NK-92 (cell line): ENCODE data around the gene UBL3.
A peak's percentile ranks its signal among the peaks of the same experiment; 100 is the strongest.

ENCODE experiments used
- DNase-seq: peaks from one replicate; lab custom pipeline; 2025; ENCODE audit not compliant: unreplicated experiment; lab: John Stamatoyannopoulos, UW

Gene UBL3, protein sequence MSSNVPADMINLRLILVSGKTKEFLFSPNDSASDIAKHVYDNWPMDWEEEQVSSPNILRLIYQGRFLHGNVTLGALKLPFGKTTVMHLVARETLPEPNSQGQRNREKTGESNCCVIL

DNA sequence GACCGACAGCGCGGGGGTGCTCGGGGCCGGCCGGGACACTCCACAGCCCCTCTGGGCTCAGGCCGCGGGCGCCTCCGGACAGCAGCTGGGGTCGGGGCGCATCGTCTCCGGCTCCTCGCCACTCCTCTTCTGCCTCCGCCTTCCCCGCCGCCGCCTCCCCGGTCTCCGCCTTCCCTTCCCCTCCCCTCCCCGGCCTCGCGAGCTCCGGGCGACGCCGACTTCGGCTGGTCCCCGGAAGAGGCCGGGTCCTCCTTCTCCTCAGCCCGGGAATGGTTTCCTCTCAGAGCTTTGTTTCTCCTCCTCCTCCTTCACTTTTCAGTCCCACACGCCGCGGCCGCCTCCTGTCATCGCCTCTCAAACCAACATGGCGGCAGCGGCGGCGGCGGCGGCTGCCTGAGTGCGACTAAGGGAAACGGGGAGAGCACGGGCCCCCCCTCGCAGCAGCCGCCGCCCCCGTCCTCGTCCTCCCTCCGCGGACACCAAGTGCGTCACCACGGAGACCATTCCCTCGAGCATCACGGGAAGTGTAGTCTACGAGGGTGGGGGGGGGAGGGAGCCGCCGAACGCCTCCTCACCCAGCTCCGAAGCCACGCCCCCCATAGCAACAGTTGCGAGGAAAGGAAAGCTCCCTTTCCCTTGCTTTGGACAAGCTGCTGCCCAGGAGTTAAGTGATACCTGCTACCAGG is at the start of gene UBL3:
Gene UBL3, minus strand, starts transcription at position 405 of the 686 bp plus-strand sequence. CDS start 1,079 bp downstream, outside the sequence.
- peak; percentile 87 for DNase-seq

DNA sequence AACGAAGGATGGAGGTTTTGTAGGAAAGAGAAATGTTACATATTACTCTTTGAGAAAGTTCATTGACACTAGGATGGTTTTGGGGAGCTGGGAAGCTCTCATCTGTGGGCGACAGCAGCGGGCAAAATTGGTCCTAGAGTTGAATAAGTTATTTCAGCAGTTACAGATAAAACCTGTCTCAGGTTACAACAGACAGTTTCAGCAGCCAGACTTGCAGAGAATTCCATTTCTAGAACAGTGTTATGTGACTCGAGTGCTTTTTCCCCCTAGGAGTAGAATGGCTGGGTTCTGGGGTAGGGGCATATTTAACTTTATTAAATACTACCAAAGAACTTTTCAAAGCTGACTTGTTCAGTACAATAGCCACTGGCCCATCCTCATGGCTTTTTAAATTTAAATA is 46.7 kb upstream of the UBL3 start:
- DNase-seq, result no peak

DNA sequence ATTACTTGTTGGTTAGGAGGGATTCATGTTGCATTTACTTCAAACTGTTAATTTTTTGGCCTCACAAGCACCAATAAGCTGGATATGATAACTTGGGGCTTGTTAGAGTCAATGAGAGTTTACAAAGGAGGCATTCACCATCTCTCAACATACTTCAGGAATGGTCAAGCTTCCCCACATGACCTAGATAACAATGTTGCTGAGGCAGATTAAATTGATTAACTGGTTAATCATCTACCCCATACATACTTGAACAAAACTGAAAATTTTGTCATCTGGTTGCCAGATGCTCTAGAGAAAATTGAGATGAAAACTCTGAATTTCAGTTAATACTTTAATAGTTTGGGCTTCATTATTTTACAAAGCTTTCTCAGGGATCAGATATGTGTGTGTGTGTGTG is 43.0 kb upstream of the UBL3 start:
- DNase-seq, result no peak

DNA sequence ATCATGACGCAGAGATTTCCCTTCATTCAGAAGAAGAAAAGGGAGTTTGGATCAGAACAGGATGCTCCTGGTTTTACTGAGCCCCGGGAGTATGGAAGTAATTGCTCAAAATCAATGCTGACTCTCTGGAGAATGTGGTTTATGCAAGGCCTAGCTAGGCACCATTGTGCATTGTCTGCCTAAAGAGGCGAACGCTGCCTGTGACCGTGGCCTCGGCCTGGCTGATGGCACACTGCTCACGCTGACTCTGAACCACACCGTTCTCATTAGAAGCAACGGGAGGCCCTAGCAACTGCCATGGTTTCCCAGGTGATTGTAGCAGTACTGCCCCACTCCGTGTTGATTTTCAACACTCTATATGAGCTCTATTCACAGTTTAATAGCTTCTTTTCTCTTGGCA is 41.7 kb upstream of the UBL3 start:
- no peak for DNase-seq

DNA sequence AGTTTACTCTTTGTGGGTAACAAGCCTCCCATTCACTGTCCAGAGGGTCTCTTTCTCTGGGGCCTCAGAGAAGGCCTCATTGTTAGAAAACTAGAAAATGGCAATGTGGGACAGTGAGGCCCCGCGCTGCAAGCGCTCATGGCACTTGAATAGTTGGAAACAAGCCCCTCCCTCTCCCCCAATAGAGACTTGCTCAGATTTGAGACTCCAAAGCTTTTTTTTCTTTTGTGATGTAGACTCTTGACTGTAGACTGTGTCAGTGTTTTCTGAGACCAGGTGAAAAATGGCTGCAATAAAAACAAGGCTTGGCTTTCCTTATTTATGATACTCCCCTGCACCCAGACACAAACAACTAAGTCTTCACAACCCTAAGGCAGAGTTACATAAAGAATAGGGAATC is 38.7 kb upstream of the UBL3 start:
- no peak for DNase-seq

DNA sequence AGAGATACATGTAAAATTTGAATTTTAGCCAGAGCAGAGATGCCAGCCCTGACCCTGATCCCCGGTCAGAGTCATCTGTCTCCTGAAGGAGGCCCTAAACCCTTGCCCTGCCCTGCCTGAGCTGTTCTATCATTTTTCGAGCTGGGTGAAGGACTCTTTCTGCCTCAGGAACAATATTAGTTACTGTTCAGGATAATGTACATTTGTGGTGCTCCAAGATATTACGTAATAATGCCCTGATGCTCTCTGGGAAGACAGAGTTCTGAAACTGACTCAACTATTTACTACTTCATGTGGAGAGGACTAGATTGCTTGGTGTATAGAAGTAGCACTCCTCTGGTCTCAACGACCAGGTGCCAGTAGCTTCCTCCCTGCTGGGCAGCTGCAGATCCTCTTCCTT is 37.9 kb upstream of the UBL3 start:
- no peak for DNase-seq

DNA sequence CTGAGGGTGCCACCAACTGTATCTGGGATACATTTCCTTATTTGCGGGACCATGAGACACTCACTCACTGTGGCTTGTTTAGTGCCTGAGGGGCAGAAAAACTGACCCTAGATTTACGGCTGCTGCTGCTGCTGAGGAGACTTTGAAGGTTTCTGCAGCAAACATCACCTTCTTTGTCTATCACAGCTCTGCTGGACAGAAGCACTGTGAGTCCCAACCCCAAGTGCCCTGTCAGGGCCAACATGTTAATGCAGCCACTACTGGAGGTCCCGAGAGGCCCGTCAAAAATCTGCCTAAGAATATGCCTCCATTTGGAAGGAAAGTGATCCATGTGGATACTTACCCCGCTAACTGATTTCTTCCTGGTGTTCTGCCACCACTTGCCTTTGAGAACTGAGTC is 37.3 kb upstream of the UBL3 start:
- no peak for DNase-seq

DNA sequence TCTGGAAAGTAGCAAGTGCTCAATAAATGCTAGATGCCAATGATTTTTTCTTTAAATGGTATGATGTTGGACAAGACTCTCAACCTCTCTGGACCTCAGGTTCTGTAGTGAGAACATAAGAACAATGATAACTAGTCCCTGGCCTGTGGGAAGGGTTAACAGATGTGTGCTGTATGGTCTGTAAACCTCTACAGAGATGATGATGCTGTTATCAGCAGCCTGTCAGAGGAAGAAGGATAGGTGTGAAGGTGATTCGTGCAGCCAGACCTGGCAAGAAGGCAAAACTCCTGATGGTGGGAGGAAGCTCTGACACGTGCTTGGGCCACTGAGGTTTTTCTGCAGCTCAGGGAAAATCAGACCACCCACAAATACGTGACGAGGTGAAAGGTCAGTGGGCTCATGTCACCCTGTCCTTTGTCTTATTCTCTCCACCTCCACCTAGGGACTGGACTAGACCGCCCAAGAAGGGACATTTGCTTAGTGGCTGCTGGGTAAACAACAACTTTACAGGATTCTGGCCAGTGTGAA is 36.7 kb upstream of the UBL3 start:
- DNase-seq, result no peak

DNA sequence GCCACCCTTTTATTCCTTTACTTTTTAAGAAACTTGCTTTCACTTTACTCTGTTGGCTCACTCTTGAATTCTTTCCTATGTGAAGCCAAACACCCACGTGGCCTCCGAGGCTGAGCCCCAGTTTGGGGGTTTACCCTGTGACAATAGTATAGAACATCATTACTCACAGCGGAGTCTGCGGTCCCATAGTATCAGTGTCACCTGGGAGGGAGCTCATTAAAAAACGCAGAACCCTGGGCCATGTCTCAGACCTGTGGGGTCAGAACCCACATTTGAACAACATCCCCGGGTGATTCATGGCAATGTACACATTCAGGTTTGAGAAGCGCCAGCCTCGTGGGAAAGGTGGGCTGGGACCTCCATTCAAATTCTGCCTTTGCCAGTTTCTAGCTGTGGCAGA is 36.0 kb upstream of the UBL3 start:
- no peak for DNase-seq

DNA sequence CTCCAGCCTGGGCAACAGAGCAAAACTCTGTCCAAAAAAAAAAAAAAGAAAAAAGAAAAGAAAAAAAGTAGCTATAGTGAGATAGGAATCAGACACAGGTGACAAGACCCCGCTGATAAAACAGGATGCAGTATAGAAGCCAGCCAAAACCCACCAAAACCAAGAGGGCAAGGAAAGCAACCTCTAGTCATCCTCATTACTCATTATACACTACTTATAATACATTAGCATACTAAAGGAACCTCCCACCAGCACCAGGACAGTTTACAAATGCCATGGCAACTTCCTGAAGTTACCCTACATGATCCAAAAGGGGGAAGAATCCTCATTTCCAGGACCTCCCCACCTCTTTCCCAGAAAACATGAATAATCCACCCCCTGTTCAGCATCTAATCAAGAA is 35.6 kb upstream of the UBL3 start:
- no peak for DNase-seq

DNA sequence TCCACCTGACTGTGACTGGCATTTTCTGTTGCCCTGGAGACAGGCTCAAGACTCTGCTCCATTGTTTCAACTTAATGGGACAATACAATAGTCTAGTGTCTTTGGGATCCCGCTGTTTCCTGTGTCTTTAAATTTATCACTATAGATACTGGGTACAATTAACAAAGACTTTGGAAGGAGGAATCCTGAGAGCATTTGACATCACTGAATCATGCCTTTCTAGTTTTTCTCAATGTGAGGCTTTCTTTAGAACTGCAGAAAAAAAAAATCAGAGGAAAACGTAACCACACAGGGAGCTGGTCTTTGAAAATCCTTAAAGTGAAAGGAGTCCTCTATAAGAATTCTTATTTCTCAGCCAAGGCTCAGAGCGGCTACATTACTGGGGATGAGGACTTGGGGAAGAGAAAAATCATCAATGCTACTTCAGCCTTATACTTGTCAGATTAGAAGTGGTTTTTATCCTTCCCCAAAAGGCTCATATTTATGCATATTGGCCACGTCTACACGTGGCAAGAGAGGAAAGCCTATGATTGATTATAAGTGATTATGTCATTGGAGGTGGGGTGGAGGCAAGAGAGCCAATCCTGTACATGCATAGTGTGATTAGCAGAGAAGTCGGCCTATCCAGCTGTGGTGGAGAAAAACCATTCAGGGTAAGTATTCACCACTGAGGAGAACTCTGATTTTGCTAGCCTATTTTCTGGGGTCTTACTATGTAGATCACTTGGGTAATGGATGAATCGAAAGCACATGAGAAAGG is 34.4 kb upstream of the UBL3 start:
- no peak for DNase-seq

DNA sequence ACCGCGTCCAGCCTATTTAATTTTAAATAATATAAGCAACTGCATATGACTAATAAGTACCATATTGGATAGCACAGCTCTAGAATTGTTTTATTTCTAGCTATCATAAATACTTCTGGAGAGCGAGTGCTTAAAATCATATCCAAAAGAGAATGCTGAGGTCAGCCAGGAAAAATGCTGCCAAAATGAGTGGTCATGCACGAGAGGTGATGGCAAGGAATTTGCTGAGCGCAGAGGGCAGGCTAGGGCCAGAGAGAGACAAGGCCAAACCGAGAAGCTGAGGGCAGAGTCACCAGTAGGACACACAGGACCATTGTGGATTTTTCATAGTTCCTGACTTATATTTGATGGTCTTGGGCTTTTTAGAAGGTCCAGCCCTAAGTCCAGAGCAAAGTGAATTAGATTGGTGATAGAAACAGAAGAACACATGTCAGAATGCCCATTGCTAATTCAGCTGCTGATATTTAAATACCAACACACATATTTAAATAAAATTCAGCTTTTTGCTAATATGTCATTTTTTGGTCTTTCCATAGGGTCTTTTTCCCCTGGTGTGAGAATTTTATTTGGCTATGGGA is 33.6 kb upstream of the UBL3 start:
- DNase-seq, result no peak

DNA sequence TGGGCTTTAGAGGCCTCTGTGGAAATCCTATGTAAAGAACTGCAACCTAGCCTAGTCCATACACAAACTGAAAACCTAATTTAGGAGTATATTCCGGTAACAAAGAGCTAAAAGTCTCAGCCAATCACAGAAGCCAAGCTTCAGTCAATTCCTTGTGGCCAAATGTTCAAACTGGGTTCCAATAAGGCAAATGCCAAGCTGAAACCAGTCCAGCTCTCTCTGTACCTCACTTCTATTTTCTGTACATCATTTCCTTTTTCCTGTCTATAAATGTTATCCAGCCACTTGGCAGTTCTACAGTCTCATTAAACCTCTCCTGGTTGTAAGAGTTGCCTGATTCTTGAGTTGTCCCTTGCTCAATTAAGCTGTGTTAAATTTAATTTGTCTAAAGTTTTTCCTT is 31.7 kb upstream of the UBL3 start:
- no peak for DNase-seq

DNA sequence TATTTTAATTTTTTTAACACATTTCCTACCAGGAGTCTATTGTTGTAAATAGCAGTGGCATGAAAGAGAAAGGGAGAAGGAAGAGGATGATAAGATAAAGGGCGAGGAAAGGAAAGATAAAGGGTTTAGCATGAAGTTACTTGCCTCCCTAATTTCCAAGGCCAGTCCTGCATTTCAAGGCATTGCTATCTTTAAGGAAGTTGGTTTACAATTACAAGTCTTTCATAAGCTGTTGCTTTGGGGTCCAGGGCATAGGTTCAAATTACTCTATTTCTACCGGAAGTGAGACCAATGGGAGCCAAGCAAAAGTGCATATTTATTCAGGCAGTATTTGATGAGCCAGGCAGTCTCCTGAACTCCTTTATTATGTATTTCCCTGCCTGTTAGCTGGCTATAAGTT is 27.7 kb upstream of the UBL3 start:
- no peak for DNase-seq

DNA sequence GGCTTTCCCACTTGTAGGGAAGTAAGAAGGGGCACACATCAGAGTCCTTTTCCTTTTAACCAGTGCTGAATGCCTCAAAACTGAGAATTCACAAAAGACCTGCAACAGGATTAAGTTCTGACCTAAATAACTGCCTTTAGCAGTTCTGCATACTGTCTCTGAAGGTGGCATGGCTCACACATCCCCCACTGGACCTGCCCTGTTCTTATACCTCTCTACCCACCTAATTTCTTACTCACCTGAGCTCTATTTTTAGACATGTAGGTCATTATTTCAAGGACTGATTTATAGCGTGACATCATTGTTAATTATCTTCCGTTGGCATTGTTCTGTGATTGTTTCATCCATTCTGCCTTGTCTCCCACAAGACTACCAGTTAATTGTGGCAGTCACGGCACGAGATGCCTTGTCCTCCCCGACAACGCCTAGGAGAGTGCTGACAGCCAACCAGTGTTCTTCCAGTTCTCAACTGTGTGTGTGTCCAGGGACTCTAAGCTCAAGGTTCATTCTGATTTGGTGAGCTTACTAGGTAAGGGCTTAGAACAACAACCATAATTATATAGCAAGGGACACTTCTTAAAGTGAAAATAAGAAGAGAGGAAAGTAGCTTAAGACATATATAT is 27.1 kb upstream of the UBL3 start:
- no peak for DNase-seq

DNA sequence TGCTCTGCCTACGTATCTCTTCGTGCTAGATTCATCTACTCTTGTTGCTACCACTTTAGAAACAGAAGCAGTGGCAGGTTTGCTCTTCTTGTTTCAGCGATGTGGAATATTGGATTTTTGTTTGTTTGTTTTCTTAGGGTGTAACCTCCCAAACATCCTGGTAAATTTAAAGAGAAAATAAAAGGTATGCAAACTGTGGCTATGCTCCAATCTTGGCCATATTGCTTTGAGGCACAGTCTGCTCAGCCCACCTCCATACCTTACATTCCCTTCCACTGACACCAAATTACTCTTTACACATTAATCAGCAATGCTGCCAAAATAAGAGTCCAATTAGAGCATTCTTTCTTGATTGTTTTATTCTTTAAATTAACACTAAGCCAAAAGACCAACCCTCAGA is 25.2 kb upstream of the UBL3 start:
- no peak for DNase-seq

DNA sequence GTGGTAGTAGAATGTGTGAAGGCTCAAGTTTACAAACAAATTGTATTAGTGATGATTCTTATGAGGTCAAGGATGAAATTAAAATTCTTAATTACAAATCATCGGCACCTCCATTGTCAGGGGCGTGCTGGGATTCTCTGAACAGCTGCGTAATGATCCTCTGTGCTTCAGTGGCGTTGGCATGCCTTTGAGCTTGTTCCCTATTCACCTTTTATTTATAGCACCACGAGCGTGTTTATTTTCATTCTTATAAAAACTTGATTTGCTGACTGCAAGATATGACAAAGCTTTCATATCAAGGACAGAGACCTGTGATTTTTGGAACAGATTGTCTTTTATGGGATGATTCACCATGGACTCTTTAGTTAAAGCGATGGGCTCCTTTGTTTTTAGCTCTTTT is 18.2 kb upstream of the UBL3 start:
- DNase-seq, result no peak

DNA sequence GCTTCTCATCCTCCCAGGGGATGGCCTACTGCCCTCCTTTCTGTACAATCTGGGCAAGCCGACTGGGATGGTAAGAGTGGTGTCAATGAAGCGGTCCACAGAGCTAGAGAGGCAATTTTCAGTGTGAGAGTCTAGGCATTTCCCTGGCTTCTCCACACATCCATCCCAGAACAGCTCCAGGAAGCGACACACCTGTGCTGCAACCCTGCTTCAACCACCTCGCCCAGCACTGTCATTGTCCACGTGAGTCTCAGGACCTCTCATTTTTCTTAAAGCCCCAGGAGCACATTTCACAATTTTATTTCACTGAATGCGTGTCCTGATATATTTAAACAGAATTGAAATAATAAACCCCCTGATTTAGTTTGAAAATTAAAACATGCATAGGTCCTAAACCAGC is 15.5 kb upstream of the UBL3 start:
- no peak for DNase-seq

DNA sequence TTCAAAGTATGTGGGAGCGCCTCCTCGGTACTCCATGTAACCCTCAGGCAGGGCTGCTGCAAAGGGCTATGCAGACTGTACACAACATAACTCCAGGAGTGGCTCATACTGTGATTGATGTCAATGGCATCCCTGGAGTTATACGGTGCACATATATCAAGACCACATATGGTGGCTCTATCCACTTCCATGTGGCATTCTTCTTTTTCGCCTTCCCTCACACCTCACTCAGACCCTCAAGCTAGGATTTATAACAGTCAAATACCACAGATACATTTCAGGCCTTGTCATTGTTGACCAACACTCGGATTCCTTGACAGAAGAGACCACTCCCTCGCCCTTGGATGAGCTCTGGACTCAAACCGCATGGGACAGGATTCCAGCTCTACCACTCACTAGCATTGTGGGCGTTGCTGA is 11.3 kb upstream of the UBL3 start:
- DNase-seq, result no peak

DNA sequence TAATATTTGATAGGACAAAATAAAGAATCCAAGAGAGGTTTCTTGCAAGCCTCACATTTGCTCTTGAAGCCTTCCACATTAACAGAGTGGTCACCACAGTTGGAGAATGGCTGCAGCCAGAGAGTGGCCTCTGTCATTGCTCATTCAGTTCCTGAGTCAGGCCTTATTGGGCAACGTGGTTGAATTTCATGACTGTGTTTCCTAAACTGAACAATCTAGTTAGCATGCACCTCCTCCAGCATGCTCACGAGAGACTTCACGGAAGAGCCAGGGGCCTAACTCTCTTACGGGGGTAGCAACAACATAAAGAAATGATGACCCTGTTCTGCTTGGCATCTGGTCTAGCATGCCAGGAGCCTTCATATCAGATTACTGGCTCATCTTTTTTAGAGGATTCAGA is 9.6 kb upstream of the UBL3 start:
- DNase-seq, result no peak

DNA sequence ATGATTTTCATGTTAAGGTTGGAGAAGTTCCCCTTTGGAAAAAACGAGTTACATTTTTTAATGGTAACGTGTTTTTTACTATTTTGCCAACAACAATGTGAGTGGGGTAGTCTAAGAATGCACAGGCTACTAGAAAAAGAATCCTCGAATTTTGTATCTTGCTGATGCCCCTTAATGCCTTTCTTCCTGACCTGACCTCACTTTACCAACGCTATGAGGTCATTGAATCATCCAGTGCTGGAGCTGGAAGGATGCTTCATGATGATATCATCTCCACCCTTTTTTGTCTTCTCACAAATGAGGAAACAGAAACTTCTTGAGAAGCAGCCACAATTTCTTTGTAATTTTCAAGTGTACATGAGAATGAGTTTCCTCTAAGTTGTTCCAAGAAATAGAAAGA is 8.2 kb upstream of the UBL3 start:
- DNase-seq, result no peak

DNA sequence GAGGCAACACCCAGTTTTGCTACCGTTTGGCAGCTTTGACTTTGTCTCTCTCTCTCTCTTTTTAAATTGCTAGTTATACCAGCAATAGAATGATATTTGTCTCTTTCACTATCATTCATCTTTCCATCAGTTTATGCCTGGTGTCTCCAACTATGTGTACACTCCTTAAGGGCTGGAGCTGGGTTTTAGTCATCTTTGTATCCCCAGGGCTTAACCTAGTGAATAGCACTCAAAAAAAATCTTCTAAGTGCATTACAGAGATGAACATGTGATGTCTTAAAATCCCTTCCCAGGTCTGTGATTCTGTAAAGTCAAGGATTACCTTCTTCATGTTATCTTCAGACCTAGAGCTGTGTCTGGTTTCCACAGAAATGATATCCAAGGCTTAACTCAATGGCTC is 7.8 kb upstream of the UBL3 start:
- DNase-seq, result no peak
